SKM-1 treated with dmso at 0.1 percent for 144 hours (cell line): ENCODE measurements around the gene PCNX3.
"Not testable (repeated sequence)": the region's sequence is repeated elsewhere in the genome, so short reads cannot be mapped to it uniquely, and the experiment has no call there.

Source experiments
- DNase-seq: peaks from one replicate; lab custom pipeline; 2025; ENCODE audit not compliant: unreplicated experiment; lab: John Stamatoyannopoulos, UW

Gene PCNX3

DNA sequence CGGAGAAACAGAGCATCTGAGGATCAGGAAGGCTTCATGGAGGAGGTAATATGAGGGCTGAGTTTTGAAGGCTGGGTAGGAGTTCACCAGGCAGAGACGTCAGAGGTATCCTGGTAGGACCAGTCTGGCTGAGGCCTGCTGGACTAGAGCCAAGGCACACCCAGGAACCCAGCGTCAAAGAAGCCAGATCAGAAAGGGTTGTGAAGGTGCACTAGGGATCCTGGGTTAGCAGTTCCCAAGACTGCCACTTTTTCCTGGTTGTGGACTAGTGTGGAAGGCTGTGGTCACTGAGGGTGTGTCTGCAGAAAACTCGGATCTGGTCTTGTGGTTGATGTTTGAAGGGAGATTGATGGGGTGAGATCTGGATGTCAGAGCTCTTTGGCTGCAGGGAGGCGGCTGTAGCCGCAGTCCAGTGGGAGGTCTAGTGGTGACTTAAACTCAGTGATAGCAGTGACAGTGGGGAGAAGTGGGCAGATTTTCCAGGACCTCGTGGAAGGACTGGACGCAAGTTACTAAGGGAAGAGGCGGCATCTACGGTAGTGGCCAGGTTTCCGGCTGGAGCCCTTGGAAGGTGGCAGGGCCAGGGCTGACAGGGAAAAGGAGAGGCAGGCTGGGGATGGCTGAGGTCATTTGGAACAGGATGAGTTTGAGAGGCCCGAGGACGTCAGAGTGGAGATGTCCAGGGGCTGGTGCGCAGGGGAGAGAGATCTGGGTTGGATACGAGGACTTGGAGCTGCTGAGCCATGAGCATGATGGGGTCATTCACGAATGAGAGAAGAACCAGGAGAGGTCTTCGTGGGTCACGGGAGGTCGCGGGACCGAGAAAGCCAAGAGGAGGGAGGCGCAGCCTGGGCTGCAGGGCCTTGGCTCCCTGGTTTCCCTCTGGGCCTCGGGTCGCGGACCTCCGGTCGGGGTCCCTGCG lies 36.3 kb downstream of the PCNX3 start:
- DNase-seq = no peak

DNA sequence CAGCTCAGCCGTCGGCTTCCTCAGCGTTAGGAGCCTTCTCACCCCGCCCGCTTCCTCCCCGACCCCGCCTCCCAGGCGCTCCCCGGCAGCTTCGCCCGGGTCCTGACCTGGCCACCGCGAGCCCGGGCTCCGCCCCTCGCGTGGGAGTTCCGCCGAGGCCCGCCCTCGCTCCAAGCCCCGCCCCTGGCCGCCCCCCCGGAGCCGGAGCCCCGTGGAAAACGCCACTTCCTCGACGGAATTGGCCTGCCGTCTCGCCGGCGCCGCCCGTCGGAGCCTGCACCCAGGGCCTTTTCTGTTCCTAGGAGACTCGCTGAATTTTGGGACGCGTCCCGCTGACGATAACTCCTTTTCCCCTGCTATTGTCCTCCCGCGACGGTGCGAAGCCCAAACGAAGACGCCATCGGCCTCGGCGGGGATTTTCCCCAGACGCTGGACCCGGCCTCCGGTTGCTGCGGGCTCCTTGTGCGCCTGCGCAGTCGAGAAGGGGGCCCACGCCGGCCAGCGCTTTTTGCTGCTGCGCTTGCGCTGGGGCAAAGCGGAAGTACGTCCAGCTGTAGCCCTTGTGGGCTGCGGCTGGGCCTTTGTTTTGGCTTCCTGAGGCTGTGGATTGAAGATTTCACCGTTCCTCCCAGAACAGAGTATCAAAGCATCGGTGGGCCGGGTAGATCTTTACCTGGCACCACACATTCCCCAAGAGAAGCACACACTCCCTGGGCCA lies 37.1 kb downstream of the PCNX3 start:
- peak; percentile 87 for DNase-seq

DNA sequence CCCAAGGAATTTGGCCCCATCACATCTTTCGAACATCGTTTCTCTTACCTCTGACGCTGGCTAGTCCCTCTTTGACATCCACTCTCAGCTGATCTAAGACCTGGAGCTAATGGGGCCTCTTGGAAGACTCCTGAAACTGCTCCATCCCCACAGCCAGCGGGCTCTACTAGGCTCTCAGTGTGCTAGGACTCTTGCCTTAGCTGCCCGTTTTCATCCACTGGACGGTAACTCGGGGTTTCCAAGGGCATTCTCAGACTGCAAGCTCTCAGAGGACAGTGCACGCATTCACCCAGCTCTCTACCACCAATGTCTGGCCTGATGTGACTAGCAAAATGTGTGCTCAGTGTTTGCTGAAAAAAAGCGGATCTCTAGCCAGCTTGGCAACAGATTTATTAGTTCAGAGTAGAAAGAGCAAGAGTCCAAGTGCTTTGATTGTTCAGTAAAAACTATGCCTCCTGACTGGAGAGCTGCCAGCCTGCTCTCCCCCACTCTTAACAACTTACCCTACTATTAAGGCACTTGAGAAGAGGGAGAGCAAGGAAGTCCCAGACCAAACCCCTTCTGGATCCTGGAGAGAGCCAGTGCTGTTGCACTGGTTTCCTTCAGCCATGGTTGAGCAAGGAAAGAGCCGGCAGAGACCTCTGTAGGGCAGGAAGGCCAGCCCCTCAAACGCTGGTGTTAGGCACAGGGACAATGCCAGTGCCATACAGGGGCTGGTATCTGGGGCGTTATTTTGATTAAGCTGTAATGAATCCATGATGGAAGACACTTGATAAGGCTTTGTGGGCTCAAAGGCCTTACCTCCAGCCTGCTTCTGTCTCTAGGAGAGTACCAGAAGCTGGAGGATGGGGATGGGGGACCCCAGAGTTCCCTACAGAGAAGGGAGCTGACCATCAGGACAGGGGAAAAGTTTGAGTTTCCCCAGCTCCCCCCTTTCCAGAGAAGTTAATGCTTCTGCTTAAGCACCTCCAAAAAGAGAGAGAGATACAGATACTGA lies 38.0 kb downstream of the PCNX3 start:
- no peak for DNase-seq

DNA sequence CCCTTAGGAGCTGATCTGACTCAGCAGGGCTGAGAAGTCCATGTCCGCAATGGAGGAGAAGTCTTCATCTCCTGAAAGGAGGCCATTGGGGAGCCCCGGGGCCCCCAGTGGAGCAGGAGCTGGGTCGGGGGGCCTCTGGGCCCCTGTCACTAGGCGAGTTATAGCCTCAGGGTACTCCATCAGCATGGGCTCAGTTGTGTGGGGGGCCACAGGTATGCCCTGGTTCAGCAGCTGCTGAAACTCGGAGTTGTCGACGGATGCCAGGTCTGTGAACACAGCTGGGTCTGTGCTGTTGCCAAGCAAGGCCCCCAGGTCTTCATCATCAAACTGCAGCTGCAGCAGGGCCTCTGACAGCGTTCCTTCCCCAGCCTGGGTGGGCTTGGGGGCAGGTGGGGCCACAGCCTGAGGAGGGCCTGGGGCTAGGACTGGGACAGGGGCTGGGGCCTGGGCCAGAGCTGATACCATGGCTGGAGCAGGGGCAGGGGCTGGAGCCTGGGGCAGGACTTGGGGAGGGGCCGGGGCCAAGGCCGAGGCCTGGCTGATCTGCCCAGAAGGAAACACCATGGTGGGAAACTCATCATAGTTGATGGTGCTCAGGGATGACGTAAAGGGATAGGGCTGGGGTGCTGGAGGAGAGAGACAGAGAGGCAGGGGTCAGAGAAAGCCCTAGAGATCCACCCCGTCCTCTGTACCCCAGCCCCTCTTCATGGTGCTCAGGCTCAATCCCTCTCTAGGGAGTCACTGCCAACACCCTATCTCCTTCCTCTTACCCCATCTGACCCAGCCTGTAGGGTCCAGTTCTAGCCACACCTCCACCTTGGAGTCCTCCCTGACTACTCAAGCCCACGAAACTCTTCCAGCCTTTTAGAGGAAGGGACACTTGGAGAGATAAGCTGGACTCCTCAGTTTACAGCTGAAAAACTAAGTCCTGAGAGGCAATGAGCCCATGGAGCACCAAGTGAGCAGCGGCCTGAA lies 39.1 kb downstream of the PCNX3 start:
- no peak for DNase-seq

DNA sequence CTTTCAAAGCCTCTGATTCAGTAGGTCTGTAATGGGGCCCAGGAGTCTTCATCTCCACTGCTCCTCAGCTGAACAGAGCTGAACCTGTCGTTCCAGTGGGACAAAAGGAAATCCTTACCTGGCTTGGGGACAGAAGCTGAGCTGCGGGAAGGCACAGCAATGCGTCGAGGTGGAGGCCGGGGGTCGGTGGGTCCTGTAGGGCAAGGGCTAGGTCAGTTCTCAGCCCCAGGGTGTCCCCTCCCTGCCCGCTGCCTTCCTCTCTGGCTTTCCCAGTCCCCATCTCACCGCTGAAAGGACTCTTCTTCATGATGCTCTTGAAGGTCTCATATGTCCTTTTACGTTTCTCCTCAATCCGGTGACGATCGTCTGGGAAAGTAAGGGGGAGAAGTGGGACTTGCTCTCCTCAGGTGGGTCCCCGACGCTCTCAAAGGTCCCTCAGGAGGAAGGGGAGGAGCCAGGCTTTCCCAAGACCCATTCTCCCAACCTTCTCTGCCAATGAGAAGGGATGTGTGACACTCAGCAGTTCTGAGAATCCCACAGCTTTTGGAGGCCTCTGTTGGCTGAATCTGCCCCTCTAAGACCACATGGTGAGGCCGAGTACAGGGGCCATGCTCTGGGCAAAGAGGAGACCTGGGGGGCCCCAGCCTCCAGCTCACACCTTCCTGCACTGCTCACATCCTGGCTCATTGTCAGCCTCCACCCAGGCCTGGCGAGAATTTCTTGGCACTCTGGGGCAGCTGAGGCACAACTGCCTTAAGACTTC lies 40.2 kb downstream of the PCNX3 start:
- no peak for DNase-seq

DNA sequence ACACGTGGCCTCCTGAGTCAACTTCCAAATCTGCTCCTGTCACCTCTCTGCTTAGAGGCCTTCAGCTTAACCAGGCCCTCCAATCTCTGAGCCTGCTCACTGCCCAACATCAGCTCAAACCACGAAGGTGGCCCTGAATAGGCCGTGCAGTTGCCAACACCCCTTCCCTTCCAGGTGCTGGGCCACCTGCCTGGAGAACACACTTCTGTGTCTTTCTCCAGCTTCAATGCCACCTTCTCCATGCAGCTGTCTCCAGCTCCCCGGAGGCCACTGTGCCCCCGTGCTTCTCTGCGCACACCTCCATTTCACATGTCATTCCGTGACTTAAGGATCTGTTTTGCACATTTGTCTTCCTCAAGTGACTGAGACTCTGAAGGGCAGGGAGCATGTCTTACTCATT lies 41.9 kb downstream of the PCNX3 start:
- no peak for DNase-seq

DNA sequence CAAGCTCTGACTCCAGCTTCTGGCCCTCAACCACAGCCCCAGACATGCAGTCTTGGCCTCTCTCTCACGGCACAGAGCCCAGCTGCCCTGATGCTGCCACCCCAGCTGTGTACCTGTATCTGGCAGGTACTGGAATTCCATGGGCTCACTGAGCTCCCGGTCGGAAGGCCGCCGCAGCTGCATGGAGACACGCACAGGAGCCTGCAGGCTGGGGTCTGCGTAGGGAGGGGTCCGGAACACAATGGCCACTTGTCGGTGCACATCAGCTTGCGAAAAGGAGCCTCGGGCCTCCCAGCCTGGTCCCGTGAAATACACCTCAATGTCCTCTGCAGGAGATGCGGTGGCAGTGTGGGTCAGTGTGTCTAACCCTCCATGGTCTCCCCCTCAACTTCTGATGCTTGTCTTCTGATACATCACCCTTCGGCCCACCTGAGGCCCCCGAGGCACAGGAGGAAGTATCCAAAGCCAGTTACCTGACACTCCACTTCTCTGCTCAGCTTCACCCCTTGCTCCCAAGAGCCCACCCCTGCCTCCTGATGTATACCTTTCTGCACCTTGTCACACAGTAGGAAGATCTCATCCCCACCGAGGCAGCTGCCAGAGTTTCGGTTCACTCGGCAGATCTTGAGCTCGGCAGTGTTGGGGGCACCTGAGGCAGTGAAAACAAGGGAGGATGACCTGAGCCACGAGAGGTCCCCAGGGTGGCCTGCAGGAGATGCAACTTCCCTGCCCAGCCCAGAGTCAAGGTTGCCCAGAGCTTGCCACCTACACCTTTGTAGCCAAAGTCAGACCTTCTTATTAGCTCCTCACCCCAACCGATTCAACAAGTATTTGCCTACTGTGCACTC lies 42.8 kb downstream of the PCNX3 start:
- no peak for DNase-seq

DNA sequence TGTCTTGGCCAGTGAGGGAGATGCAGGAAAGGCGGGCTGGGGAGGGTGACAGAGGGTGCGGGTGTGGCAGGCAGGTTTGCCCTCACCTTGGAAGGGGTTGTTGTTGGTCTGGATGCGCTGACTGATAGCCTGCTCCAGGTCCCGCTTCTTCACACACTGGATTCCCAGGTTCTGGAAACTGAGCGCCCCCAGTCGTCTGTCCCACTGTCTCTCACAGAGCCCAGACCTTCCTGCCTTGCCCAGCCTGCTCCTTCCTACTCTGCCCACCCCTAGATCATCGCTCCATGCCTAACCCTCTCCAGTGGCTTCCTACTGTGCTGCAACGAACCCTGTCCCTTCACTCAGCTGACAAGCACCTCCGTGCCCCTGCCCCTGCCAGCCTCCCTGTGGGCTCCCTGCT lies 44.5 kb downstream of the PCNX3 start:
- DNase-seq = no peak

DNA sequence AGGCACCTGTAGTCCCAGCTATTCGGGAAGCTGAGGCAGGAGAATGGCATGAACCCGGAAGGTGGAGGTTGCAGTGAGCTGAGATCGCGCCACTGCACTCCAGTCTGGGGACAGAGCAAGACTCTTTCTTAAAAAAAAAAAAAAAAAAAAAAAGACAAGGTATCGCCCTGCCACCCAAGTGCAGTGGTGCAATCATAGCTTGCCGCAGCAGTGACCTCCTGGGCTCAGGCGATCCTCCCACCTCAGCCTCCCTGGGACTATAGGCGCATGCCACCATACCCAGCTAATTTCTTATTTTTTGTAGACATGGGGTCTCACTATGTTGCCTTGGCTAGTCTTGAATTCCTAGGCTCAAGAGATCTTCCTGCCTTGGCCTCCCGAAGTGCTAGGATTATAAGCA lies 45.3 kb downstream of the PCNX3 start:
- DNase-seq = not testable (repeated sequence)

DNA sequence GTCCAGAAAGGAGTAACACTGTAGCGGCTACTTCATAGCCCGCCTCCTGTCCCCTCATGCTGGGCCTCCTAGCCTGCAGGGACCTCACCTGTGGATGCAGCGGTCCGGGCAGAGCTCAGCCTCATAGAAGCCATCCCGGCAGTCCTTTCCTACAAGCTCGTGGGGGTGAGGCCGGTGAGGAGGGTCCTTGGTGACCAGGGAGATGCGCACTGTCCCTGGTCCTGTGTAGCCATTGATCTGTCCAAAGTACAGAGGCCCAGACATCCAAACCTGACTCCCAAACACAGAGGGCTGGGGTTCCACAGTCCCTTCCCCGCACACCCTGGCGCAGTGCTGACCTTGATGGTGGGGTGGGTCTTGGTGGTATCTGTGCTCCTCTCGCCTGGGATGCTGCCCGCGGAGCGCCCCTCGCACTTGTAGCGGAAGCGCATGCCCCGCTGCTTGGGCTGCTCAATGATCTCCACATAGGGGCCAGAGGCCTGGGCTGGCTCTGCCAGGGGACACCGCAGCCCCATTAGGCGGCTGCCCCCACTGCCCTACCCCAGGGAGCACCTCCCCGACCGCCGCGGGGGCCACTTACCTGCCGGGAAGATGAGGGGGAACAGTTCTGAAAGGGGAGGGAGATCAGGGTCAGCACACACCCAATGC lies 46.1 kb downstream of the PCNX3 start:
- DNase-seq = no peak

DNA sequence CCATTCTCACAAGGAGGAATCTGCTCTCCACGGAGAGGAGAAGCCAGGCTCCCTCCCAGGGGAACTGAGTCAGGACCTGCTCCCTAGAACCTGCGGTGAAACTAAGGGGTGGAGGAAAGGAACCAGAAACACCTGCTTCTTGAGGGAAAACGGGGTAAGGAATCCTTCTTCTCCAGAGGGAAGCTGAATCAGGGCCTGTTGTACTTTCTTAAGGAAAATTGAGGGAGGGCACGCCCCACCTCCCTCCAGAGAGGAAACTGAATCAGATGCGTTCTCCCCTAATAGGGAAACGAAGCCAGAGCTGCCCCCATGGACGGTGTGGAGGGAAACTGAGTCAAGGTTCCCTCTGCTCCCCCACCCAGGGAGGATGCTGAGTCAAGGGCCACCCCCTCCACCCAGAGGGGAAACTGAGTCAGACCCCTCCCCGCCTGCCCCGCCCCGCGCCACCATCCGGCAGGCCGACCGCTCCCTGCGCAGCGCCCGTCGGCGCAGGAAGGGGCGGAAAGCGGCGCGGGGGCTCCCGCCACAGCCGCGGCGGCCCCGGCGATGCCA lies 46.7 kb downstream of the PCNX3 start:
- no peak for DNase-seq

DNA sequence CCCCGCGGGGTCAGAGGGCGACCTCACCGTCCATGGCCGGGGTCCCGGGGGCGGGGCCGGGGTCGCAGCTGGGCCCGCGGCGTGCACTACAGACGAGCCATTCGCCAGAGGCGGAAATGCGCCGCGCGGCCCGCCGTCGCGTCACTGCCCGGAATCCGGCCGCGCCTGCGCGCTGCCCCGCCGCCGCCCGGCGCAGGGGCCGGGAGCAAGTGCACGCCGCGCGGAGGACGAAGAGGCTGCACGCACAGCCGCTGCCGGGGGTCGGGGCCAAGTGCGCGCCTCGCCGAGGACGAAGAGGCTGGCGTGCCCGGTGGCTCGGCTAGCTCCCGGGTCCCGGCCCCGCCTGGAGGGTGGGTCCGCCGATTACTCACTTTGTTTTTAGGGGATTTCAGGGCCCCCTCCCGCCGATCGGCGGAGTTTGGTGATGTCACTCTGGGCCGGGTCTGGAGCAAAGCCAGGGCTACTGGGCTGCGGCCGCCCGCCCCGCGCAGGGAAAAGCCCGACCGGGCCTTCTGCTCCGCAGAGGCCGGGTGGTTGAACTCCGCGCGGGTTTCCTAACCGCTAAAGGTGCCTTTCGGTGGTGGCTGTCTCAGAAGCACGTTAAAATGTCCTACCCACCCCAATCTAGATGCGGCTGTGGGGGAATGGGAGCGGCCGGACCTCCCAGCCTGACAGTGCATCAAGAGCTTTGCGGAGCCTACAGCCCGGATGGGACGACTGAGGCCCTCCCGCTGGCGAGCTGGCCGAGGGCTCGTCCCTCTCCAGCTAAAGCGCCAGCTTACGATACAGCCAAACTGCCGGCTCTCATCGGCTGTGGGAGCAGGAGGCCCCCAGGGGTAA lies 47.4 kb downstream of the PCNX3 start, which contains the start of gene RELA:
Gene RELA, minus strand, starts transcription at position 118 of the 840 bp plus-strand sequence. Its CDS starts 84 bp downstream, at position 34.
- DNase-seq = peak; percentile 81

DNA sequence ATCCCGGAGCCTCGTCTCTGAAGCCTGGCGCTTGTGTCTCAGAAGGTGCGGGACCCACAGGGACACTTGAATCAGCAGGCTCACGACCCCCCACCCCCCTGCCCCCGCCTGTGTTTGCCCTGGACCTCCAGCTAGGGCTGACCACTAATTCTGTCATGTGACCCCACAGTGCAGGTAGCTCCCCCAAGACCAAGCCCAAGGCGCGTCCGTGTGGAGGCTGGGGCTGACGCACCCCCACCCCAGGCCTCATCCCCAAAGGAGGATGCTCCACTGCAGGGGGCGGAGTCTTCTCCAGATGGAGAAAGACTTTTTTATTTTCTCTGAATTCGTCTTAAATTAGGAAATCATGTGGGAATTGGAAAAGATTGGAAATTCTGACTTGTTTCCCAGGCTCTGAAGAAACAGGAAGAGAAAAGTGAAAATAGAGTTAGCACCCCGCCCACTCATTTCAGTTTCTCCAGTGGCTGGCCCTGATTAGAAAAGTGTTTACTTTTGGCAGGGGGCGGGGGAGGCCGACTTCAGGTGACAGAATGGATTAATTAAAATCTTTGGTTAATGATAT lies 48.1 kb downstream of the PCNX3 start:
- no peak for DNase-seq

DNA sequence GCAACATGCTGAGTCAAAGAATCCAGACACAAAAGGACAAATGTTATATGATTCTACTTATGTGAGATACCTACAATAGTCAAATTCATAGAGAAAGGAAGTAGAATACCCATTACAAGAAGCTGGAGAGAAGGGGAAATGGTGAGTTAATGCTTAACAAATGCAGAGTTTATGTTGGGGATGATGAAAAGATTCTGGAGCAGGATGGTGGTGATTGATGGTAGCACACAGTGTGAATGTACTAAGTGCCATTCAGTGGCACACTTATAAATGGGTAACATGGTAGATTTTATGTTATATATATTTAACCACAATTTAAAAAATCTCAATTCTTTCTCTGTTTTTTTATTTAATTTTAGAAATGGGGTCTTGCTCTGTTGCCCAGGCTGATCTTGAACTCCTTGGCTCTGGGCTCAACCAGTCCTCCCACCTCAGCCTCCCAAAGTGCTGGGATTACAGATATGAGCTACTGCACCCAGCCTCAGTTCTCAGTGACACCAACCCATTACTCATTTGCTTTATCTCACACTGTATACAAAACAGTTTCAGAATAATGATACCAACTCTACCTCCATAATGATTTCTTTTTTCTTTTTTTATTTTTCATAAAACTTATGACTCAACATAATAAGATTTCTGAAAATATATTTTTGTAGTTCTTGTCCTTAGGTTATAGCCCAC lies 56.7 kb downstream of the PCNX3 start:
- no peak for DNase-seq

DNA sequence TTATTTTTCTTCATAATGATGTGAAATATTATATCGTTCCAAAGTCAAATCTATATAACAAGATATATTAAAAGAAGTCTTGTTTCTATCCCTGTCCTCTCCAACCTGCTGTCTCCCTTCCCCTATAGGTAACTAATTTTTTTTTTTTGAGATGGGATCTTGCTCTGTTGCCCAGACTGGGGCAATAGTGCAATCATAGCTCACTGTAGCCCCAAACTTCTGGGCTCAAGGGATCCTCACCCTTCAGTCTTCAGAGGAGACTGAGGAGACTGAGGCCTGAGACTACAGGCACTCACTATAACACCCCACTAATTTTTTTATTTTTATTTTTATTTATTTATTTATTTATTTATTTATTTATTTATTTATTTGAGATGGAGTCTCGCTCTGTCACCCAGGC lies 57.4 kb downstream of the PCNX3 start:
- DNase-seq = no peak
